ENCODE results near the gene SST. TPM values are rescaled to one million over a fixed set of nuclear protein-coding genes. Genes with fewer than 3 reads are reported as not detected.

SST gene
- not detected in 2 replicates for total RNA-seq

GRCh38 chr3:187669675-187670504, at the start of gene SST:
Gene SST (minus strand): TSS chr3:187670394. CDS start chr3:187670291, 103 bp downstream.

GRCh38 chr3:187702507-187703033, 32.4 kb upstream of the SST start, which contains the start of gene RTP2:
Gene RTP2 (minus strand): TSS chr3:187702557. CDS start chr3:187702128, 429 bp downstream.

Other genes with a start within 250 kb of the SST start
- gene RTP2, start 32.2 kb upstream of the SST start, total RNA-seq, result not detected in 2 replicates
- gene BCL6, start 75.1 kb upstream of the SST start, total RNA-seq, result 19.7 and 27.6 TPM in 2 replicates